Smooth muscle cell (in vitro differentiated cells): ENCODE data around the gene MPP1. TPM values are rescaled to one million over a fixed set of nuclear protein-coding genes. Genes with fewer than 3 reads are reported as not detected.

Experiments used
- DNase-seq: peaks from one replicate; lab custom pipeline; 2025; ENCODE audit not compliant: unreplicated experiment; lab: John Stamatoyannopoulos, UW
- H2AFZ ChIP-seq: fragments of 200-600 bp; sonication (generic); 2 replicates; pipeline ENCODE4 v1.6.0; 2016; ENCODE audit warnings: antibody characterized with exemption, low read depth, mild to moderate bottlenecking
- H3F3A ChIP-seq: fragments of 200-600 bp; sonication (generic); 2 replicates; pipeline ENCODE4 v1.6.0; 2017; ENCODE audit warnings: antibody characterized with exemption, low read depth
- H3K27ac ChIP-seq: fragments of 200-600 bp; sonication (generic); 2 replicates; pipeline ENCODE4 v1.5.1; 2016; ENCODE audit warnings: low read depth, mild to moderate bottlenecking
- H3K27me3 ChIP-seq: fragments of 200-600 bp; sonication (generic); 2 replicates; pipeline ENCODE4 v1.6.1; 2016; ENCODE audit warnings: low read depth, mild to moderate bottlenecking
- H3K36me3 ChIP-seq: fragments of 200-600 bp; sonication (generic); 2 replicates; pipeline ENCODE4 v1.5.1; 2016; ENCODE audit warnings: low read depth
- H3K4me1 ChIP-seq: fragments of 200-600 bp; sonication (generic); 2 replicates; pipeline ENCODE4 v1.5.1; 2016; ENCODE audit warnings: low read depth
- H3K4me2 ChIP-seq: fragments of 200-600 bp; sonication (generic); 2 replicates; pipeline ENCODE4 v1.6.0; 2016; ENCODE audit warnings: mild to moderate bottlenecking
- H3K4me3 ChIP-seq: fragments of 200-600 bp; sonication (generic); 2 replicates; pipeline ENCODE4 v1.5.1; 2016; ENCODE audit warnings: mild to moderate bottlenecking
- H3K79me2 ChIP-seq: fragments of 200-600 bp; sonication (generic); 2 replicates; pipeline ENCODE4 v1.6.0; 2016; ENCODE audit warnings: low read depth, mild to moderate bottlenecking
- H3K9ac ChIP-seq: fragments of 200-600 bp; sonication (generic); 2 replicates; pipeline ENCODE4 v1.6.0; 2016; ENCODE audit warnings: low read depth
- H3K9me3 ChIP-seq: fragments of 200-600 bp; sonication (generic); replicated peaks from 2 replicates; pipeline ENCODE4 v1.5.1; 2016; ENCODE audit warnings: low read depth
- H4K20me1 ChIP-seq: fragments of 200-600 bp; sonication (generic); 2 replicates; pipeline ENCODE4 v1.6.0; 2016; ENCODE audit warnings: low read depth
- WGBS: methylation state at CpG from one replicate; pipeline ENCODE4 v1.1.7; 2016; ENCODE audit warnings: low lambda C conversion rate; 5-methylcytosine and 5-hydroxymethylcytosine counted together
- polyA plus RNA-seq: library from polyadenylated mRNA; unstranded; fragments of >200 nt; fragmentation: Nextera tagmentation; extraction: Ambion mirVana; gene quantifications from 2 replicates; pipeline ENCODE4 v1.2.1, GENCODE V29; 2016
- total RNA-seq: library from RNA; depleted of rRNA; stranded (reverse); fragments of >200 nt; gene quantifications from 2 replicates; pipeline ENCODE4 v1.2.3, GENCODE V29; 2014
- TF ChIP-seq, protein P1 (sequence below): fragments of 200-600 bp; sonication (generic); IDR thresholded peaks from 2 replicates; pipeline ENCODE4 v1.5.1; 2017; ENCODE audit warnings: borderline replicate concordance, mild to moderate bottlenecking, antibody characterized with exemption; ENCODE audit not compliant: insufficient read depth, poor library complexity, severe bottlenecking

MPP1 gene
- total and polyA plus RNA-seq, 2 experiments from 2014 or later, result 15.1 to 17.5 TPM

GRCh38 chrX:154742613-154743012 is 62.7 kb downstream of the MPP1 start:
- H3K9me3 ChIP-seq, result no peaks in the 10 kb centered on the region
- no peaks in the 10 kb centered on the region for H3K4me1 ChIP-seq
- TF ChIP-seq, protein P1, sequence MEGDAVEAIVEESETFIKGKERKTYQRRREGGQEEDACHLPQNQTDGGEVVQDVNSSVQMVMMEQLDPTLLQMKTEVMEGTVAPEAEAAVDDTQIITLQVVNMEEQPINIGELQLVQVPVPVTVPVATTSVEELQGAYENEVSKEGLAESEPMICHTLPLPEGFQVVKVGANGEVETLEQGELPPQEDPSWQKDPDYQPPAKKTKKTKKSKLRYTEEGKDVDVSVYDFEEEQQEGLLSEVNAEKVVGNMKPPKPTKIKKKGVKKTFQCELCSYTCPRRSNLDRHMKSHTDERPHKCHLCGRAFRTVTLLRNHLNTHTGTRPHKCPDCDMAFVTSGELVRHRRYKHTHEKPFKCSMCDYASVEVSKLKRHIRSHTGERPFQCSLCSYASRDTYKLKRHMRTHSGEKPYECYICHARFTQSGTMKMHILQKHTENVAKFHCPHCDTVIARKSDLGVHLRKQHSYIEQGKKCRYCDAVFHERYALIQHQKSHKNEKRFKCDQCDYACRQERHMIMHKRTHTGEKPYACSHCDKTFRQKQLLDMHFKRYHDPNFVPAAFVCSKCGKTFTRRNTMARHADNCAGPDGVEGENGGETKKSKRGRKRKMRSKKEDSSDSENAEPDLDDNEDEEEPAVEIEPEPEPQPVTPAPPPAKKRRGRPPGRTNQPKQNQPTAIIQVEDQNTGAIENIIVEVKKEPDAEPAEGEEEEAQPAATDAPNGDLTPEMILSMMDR, result no peak
- no peak overlapping the region for H3K9ac ChIP-seq
- H3K4me3 ChIP-seq, result no peak overlapping the region
- no peak overlapping the region for H2AFZ ChIP-seq
- no peak for DNase-seq
- H3K27me3 ChIP-seq, result no peaks in the 10 kb centered on the region
- no peaks in the 10 kb centered on the region for H3K79me2 ChIP-seq
- no peaks in the 10 kb centered on the region for H3F3A ChIP-seq
- no peaks in the 10 kb centered on the region for H4K20me1 ChIP-seq
- no peak overlapping the region for H3K27ac ChIP-seq
- no peaks in the 10 kb centered on the region for H3K36me3 ChIP-seq
- H3K4me2 ChIP-seq, result no peak overlapping the region

GRCh38 chrX:154739952-154740465 is 65.3 kb downstream of the MPP1 start:
- Histone ChIP-seq H3K4me3 (no peak overlapping the region), H4K20me1 (no peaks in the 10 kb centered on the region), H3K9ac (no peak overlapping the region), H2AFZ (no peak overlapping the region), H3K27me3 (no peaks in the 10 kb centered on the region), H3K4me2 (no peak overlapping the region), H3K4me1 (no peaks in the 10 kb centered on the region), H3K36me3 (no peaks in the 10 kb centered on the region), H3K79me2 (no peaks in the 10 kb centered on the region), H3F3A (no peaks in the 10 kb centered on the region), H3K9me3 (no peaks in the 10 kb centered on the region), H3K27ac (no peak overlapping the region)
- TF ChIP-seq, protein P1, result no peak
- DNase-seq, result no peak
- WGBS, result 73% methylated on average over 2 of the region's 2 CpGs

- Histone ChIP-seq H3K27me3 (no peaks in the 10 kb centered on the region), H3F3A (no peaks in the 10 kb centered on the region), H4K20me1 (no peaks in the 10 kb centered on the region), H3K27ac (peak overlapping the region; percentile 90), H3K9ac (no peak overlapping the region), H3K9me3 (no peaks in the 10 kb centered on the region), H3K4me3 (no peak overlapping the region), H3K79me2 (no peaks in the 10 kb centered on the region), H3K36me3 (no peaks in the 10 kb centered on the region), H3K4me1 (no peaks in the 10 kb centered on the region), H2AFZ (no peak overlapping the region), H3K4me2 (no peak overlapping the region)
- TF ChIP-seq, protein P1, result no peak
- 47% methylated on average over 8 of the region's 8 CpGs for WGBS
- no peak for DNase-seq
Observed at GRCh38 chrX:154738011-154738738, 67.1 kb downstream of the MPP1 start.

DNA sequence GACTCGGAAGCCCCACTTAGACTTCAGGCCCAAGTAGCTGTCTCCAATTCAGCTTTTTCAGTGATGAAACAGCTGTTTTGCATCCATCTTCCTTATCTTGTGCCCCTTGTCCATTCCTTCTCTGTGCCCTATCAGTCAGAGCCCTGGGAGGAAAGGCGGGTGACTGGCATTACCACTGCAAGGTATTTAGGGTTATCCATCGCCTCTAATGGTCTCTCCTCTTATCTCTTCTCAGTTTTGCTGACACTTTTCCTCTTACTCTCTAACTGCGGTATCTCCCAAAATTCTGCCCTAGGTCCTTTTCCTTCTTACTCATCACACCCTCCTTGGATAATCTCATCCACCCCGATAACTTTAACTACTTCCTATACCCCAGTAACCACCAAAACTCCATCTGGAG is 68.1 kb downstream of the MPP1 start:
- no peaks in the 10 kb centered on the region for H3K36me3 ChIP-seq
- H3K4me2 ChIP-seq, result no peak overlapping the region
- no peaks in the 10 kb centered on the region for H4K20me1 ChIP-seq
- H3K27me3 ChIP-seq, result no peaks in the 10 kb centered on the region
- no peaks in the 10 kb centered on the region for H3F3A ChIP-seq
- 84% methylated on average over 5 of the region's 5 CpGs for WGBS
- H3K27ac ChIP-seq, result peak overlapping the region; percentile 90
- DNase-seq, result no peak
- no peak overlapping the region for H2AFZ ChIP-seq
- no peaks in the 10 kb centered on the region for H3K4me1 ChIP-seq
- H3K4me3 ChIP-seq, result no peak overlapping the region
- H3K9ac ChIP-seq, result no peak overlapping the region
- TF ChIP-seq, protein P1, result no peak
- no peaks in the 10 kb centered on the region for H3K9me3 ChIP-seq
- no peaks in the 10 kb centered on the region for H3K79me2 ChIP-seq
